HG03039 (cell line): ENCODE data around the gene HECTD2.
"Not testable (repeated sequence)": the region's sequence is repeated elsewhere in the genome, so short reads cannot be mapped to it uniquely, and the experiment has no call there.

Source experiments
- ATAC-seq: cut with Tn5 transposase; IDR thresholded peaks from one replicate; pipeline ENCODE4 v1.9.1; 2021; ENCODE audit warnings: mild to moderate bottlenecking, moderate library complexity; ENCODE audit not compliant: unreplicated experiment

Gene HECTD2, protein sequence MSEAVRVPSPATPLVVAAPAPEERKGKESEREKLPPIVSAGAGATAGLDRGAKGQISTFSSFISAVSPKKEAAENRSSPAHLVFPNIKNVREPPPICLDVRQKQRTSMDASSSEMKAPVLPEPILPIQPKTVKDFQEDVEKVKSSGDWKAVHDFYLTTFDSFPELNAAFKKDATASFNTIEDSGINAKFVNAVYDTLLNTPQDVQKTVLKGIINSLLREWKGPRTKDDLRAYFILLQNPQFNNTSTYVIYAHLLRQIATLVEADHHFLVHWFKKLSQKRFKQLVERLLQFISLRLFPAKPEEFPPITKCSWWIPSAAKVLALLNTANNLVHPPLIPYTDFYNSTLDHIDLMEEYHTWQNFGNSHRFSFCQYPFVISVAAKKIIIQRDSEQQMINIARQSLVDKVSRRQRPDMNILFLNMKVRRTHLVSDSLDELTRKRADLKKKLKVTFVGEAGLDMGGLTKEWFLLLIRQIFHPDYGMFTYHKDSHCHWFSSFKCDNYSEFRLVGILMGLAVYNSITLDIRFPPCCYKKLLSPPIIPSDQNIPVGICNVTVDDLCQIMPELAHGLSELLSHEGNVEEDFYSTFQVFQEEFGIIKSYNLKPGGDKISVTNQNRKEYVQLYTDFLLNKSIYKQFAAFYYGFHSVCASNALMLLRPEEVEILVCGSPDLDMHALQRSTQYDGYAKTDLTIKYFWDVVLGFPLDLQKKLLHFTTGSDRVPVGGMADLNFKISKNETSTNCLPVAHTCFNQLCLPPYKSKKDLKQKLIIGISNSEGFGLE

DNA sequence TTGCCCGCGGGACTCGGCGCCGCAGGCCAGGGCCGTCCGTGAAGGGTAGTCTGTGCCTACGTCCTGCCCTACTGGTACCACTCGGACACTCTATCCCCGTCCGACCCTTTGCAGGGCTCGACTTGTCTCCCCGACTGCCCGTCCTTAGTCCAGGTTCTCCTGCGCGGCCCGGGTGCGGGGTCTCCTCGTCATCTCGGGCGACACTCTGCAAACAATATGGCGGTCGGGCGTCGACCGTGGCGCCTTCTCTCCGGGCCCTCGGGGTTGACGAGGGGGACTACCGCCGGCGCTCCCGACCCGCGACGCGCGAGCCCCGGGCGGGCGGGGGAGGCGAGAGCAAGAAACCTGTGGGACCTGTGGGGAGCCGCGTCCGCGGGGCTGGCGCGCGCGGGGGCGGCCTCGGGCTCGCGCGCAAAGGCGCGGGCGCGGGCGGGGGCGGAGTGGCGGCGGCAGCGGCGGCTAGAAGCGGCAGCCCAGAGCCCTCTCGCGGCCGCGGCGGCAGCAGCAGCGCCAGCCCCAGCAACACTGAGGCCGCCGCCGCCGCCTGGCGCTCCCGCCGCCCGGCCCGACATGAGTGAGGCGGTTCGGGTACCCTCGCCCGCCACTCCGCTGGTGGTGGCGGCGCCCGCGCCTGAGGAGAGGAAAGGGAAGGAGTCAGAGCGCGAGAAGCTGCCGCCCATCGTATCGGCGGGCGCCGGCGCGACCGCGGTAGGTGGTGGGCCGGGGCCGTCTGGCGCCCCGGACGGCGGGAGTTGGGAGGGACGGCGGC, at the start of gene HECTD2:
Gene HECTD2 (plus strand): TSS at position 476 of the 769 bp plus-strand sequence. CDS start 95 bp downstream, at position 571.
- ATAC-seq = peak; percentile 90

DNA sequence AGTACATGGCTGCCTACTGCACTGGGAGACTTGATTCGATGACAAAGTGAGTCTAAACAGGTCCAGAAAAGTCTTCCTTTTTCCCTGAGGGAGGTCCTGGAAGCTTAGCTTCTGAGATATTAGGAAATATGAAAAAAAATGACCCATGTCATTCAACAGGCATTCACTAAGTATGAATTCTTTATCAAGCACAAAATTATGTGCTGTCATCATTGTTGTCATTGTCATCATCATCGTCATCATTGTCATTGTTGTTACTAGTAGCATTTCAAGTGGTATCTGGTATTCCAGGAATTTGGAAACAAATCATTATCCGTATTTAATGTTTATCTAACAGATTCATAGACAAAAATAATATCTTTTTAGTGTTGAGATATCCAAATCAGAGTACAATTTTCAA, 49.7 kb upstream of the HECTD2 start:
- no peak for ATAC-seq

DNA sequence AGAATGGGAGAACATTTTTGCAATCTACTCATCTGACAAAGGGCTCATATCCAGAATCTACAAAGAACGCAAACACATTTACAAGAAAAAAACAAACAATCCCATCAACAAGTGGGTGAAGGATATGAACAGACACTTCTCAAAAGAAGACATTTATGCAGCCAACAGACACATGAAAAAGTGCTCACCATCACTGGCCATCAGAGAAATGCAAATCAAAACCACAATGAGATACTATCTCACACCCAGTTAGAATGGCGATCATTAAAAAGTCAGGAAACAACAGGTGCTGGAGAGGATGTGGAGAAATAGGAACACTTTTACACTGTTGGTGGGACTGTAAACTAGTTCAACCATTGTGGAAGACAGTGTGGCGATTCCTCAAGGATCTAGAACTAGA, 44.6 kb upstream of the HECTD2 start:
- not testable (repeated sequence) for ATAC-seq

DNA sequence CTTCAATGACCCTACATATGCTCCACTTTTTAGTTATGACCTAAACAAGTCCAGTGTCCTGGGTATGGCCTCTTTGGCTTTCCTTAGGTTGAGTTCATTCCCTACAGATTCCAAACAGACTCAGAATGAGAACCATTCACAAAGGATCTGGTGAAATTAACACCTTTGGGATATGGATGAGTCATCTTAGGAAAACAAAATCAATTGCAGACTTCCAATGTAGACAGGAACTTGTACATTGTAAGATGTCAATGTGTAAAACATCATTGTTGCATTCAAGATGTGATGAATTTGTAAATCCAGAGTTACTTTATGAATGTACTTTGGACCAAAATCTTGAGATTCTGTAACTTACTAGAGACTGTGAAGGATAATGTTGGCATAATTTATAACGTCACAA, 43.4 kb upstream of the HECTD2 start:
- no peak for ATAC-seq

DNA sequence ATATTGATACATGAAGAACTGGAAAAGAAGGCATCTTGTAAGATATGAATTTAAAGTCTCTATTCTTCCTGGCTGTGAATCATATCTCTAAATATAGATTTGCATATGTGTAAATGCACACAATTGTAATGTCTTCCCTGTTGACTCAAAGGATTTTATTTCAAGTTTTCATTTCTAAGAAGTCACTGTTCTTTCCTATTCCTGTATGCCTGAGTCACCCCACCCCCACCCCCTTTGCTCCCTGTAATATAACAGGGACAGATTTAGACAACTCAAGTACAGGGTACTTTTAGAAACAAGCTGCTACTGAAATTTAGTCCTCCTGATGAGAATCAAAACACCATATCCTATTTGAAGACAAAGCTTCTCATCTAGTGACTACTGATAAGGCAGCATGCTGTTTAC, 43.0 kb upstream of the HECTD2 start:
- ATAC-seq = no peak

DNA sequence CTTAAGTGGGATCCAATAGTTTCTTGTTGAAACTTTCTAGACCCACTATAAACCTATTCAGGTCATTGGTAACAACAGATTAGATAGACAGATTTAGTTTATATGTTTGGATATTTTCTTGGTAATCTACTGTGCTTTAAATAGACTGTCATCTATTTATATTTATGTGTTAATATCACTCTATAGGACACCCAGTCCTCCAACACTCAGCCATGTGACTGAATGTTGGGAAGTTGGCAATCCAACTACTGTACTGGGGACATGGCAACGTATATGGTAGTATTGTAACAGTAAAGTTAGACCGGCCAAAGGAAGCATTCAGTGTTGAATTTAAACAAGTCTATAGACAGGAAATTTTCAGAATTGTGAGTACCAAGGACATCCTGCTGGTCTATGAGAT, 42.6 kb upstream of the HECTD2 start:
- ATAC-seq = no peak

DNA sequence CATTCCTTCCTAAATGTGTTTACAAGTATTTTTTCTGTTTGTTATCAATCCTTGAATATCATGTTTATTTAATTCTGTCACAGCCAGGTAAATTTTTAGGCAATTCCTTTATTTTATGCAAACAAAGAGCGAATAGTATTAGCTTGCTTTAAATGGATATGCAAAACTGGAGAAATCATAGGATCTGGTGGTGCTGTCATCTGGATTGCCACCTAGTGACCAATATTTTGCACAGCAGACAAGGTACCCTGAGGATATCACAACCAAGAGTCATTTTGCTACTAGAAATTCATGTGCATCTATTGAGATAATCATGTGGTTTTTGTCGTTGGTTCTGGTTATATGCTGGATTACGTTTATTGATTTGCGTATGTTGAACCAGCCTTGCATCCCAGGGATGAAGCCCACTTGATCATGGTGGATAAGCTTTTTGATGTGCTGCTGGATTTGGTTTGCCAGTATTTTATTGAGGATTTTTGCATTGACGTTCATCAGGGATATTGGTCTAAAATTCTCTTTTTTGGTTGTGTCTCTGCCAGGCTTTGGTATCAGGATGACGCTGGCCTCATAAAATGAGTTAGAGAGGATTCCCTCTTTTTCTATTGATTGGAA, 40.1 kb upstream of the HECTD2 start:
- not testable (repeated sequence) for ATAC-seq

DNA sequence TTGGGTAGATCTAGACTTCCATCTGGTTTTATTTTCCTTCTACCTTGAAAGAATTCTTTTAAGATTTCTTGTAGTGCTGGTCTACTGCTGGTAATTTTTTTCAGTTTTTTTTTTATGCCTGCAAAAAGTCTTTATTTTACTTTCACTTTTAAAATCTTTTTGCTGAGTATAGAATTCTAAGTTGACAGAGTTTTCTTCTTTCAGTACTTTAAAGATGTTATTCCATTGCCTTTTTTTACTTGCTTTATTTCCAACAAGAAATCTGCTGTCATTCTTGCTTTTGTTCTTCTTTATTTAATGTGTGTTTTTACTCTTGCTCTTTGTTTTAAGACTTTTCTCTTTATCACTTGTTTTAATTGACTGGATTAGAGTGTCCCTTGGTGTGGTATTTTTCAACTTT, 36.1 kb upstream of the HECTD2 start:
- no peak for ATAC-seq

DNA sequence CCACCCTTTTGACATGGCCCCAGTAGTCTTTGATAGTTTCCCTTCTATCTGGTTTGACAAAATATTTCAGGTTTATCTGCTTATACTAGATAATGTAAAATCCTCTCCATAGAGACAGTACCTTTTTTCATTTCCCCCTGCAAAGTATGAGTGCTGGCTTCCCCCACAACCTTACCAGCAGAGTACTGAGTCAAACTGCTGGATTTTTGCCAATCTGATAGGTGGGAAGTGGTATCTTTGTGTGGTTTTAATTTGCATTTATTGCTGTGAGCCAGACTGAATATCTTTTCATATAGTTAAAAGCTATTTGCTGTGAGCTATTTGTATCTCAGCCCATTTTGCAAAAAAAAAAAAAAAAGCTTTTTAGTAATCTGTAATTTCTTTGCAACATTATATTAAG, 32.1 kb upstream of the HECTD2 start:
- ATAC-seq = no peak

DNA sequence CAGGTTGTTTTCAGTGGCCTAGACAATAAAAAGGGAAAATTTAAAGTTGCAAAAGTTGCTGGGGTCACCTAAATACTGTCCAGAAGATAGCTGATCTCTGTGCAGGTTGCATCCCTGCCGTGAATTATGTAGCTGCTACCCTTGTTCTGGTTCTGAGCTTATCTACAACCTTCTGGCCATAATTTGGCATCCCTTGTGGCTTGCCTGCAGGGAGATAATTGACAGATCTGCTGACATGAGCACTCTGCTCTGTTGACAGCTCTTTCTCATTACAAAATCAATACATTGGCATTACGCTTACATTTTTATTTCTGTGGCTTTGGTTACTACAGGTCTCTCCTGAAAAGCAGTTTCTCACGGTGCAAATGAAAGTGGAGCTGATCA, 29.3 kb upstream of the HECTD2 start:
- ATAC-seq = no peak

DNA sequence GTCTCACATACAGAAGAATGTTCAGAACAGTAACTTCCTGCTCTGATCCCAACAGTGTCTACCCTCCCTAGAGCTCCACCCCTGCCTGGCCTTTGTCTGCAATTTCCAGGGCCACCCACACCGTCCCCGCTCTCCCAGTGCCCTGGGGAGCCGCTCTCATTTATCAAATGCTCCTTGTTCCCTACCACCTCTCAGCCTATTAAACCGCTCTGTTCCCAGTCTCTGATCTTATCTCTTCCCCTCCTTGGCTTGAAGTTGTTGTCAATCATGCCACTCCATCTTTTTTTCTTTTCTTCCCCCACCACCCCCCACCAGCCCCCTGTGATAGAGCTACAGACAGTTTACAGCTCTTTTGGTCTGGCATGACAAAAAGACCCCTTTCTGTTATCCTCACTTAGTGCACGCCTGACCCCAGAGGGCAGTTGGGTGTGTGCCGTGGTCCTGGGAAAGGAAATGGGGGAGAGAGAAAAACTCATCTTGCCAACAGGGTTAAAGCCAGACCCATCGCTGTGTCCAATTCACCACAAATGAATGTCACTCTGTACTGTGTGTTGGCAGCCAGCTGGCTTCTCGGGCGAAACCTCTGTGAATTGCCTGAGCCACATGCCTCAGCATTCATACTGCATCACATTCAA, 28.8 kb upstream of the HECTD2 start:
- ATAC-seq = no peak

DNA sequence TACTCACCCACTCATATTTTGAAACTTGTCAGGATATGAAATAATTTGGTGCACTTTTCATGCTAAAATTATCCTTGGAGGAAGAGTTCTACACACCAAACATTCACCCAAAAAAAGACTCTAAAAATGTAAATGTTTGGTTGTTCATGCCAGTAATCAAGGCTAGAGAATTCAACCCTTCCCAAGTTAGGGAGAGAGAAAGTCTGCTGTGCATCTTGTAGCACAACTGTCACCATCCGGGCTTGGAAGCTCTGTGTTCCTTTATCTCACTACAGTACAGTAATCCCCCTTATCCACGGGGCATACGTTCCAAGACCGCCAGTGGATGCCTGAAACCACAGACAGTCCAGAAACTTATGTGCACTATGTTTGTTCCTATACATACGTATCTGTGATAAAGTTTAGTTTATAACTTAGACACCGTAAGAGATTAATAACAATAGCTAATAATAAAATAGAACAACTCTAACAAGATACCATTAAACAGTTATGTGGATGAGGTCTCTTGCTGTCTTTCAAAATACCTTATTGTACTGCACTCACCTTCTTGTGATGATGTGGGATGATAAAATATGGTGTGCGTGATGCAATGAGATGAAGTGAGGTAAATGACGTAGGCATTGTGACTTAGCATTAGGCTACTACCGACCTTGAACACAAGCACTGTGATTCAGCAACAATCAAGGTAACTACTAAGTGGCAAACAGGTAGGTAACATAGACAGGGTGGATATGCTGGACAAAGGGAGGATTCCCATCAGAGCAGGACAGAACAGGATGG, 24.6 kb upstream of the HECTD2 start:
- ATAC-seq = no peak

DNA sequence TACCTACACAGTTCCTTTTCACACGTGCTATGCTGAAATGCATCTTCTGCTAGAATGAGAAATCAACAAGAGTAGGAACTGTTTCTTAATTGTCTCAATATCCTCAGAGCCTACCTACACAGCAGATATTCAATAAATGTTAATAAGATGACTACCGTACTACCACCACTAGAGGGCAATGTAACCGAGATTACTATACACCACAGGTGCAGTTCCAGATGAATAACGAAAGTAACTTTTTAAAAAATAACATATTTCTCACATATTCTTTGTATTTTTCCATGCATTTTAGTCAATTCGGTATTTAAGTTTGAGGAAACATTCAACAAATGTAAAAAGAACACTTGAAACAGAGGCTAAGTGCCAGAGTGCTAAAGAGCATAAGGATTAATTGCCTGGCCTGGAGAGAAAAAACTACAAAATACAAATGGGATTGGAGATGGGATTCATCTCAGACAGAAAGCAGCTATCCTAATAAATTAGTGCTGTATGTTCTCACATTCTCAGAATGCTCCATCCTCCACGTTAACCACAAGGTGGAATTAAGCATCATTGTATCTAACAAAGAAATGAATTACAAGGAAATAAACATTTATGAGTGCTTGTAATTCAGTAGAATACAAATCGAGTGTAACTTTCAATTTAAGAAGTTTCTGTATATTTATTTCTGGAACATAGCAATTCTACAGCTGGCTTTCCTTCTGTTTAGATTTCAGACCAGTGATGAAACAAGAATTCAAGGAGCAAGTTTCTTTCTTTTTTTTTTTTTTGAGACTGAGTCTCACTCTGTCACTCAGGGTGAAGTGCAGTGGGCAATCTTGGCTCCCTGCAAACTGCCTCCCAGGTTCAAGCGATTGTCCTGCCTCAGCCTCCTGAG, 20.3 kb upstream of the HECTD2 start:
- ATAC-seq = peak; percentile 96

DNA sequence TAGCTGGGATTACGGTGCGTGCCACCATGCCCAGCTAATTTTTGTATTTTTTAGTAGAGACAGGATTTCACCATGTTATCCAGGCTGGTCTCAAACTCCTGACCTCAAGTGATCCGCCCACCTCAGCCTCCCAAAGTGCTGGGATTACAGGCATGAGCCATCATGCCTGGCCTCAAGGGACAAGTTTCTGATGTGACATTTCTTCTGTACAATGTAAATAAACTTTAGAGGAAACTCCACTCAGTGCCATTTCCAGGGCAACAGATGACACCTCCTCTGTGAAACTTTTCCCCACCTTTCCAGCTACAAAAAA, 19.7 kb upstream of the HECTD2 start:
- ATAC-seq = not testable (repeated sequence)

DNA sequence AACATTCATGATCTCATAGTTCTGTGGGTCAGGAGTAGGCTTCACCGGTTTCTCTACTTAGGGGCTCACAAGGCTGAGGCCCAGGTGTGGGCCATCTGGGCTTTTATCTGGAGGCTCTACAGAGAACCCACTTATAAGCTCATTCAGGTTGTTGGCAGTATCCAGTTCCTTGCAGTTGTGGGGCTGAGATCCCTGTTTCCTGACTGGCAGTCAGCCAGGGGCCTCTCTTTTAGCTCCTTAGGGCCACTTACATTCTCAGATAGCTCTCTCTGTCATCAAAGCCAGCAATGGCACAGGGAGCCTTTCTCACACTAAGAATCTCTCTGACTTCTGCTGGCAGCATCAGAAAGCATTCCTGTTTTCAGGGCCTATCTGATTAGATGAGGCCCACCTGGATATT, 18.2 kb upstream of the HECTD2 start:
- no peak for ATAC-seq

DNA sequence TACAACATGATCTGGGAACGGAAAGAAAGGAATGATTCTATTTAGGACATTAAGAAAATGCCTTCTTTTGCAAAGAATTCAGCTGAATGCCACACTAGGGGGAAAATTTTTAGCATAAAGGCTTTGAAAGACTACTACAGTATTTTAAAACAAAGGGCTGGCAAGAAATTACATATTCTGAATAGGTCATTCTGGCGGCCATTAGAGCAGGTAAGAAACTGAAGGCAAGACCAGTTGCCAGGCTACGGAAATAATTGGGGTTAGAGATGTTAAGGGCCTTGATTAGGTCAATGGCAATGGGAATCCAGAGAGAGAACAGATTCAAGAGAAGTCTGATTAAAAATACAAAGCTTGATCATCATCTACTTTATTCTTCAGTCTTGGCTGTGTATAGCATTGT, 3.8 kb upstream of the HECTD2 start:
- ATAC-seq = no peak

DNA sequence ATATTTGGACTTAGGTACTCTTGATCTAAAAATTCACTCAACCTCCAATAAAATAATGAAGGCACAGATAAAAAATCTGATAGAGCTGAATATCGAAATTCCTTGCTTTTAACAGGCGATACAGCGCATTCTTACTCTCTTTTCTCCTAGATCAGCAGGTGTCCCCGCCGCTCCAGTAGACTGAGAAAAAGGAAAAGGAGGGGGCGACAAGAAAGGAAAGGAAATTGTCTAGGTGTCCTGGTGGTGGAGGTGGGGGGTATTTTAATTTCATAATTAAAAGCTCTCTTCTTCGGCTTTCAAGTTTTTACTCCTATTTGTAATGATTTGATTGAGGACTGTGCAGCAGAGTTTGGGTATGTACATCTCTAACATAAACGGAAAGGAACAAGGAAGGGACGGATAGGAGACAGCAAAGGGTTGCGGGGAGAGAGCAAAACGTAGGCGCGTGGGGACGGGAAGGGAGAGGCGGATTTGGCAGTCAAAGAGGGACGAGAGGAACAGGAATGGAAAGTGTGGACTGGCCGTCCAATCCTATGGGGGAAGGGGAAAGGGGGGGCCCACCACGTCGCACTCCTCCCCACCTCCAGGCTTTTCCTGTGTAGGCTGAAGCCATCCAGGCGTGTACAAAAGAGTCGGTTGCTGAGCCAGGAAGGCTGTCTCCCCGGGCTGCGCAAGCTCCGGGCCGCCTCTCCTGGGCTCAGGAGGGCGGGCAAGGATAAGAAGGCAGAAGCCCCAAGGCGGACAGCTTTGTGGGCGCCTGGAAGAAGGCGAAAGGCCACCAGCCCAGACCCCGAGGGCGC, 875 bp upstream of the HECTD2 start:
- ATAC-seq = peak; percentile 29
